HG03196 (cell line): Measurements from ENCODE around the gene KCNA10.
"Not testable (repeated sequence)": the region's sequence is repeated elsewhere in the genome, so short reads cannot be mapped to it uniquely, and the experiment has no call there.

Source experiments
- ATAC-seq: cut with Tn5 transposase; IDR thresholded peaks from one replicate; pipeline ENCODE4 v1.9.1; 2021; ENCODE audit not compliant: unreplicated experiment

The KCNA10 gene

DNA sequence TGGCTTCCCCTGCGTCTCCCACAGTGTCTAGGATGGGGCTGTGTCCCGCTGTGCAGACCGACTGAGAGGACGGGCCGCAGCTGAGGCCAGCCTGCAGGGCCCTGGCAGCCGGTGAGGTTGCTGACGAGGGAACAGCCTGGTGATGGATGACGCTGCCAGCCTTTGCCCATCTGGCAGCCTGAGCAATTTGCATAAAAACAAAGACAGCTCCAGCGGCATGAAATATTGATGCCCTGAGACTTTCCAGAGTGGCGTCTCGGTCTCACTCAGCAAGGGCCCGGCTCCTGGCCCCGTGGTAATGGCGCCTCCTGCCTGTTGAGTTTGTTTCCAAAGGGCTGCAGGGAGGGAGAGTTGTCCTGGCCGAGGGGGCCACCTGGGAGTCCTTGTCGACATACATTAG lies 19.1 kb upstream of the KCNA10 start:
- no peak for ATAC-seq

DNA sequence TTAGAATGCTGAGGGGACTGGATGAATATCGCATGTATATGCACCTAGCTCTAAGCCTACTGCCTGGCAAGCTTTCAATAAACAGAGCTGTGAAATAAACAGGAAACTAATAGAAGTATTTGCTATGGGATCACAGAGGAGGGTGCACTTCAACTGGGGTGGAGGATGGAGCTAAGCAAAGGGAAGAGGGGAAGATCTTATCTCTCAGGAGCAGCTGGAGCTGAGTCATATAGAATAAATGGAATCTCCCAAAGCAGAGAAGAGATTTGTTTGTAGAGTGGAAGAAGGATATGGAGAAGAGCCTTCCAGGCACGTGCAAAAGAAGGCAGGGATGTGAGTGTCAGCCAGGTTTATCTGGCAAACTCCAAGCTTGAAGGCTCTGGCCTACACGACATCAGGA lies 17.0 kb upstream of the KCNA10 start:
- ATAC-seq, result no peak

DNA sequence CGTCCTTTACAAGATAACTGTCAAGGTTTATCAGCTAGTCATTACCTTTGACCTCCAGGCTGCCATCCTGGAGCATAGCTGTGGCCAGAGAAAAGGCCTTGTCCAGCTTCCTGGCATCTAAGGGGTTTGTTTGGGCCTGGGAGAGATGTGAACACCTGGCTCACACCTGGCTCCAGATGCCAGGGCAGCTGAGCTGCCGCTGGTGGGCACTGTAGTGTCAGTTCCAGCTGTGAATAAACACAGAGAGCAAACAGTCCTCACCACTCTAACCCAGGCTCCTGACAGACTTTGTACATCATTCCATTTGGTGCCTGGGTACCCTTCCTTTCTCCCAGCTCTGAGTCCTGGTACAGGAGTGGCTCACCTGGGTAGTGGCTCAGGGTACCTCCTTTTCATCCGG lies 14.3 kb upstream of the KCNA10 start:
- ATAC-seq, result no peak

DNA sequence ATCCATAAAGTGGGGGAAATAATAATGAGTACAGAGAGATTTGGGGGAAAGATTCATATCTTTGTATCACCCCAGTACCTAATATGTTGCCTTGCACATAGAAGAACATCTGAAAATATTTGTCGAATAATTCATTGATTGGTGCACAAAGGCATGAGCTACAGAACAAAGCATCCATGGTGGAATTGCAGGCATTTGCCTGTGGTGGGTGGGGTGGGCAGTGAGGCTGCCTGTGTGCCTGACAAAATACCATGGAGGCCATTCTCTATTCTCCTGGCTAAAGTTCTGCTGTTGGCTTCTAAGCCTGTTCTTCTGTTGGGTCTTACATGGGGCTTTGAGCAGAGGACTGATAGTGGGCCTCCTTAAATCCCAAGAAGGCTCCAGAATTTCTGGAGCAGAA lies 10.0 kb upstream of the KCNA10 start:
- ATAC-seq, result no peak

DNA sequence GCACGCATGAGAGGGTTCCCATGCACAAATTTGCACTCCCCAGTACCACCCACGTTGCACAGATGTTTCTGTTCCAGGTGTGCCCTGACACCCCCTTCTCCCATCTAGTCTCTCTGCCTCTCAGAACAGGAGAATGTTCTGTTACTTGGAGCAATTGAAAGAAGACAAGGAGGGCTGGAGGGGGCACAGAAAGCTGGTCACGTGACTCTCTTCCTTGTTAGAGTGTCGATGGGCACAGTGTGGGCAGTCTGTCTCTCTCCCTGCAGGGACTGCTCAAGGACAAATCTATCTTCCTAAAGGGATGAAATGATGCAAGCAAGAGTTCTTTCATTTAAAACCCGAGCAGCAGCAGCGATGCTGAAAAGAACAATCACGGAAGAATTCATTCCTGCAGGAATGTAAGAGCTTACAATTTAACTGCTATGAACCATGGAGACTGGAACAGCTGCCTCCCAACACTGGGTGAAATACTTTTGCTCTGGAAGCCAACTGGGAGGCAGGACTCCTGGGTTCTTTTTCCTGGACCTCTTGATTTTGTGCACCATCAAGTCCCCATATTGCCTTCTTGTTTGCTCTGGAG lies 7.3 kb upstream of the KCNA10 start:
- no peak for ATAC-seq

DNA sequence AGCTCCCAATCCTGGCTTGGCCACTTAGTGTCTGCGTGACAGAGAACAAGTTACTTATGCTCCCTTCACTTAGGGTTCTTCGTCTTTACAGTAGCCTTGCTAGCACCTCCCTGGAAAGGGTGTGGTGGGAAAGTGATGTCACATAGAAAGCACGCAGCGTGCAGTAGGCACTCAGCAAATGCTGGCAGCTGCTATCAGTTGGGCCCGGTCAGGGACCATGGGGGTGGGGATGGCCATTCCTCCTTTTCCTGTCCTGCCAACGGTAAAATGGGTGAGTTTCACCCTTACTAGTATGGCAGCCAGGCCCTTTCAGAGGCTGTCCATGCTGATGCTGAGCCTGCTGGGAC lies 6.2 kb upstream of the KCNA10 start:
- no peak for ATAC-seq

DNA sequence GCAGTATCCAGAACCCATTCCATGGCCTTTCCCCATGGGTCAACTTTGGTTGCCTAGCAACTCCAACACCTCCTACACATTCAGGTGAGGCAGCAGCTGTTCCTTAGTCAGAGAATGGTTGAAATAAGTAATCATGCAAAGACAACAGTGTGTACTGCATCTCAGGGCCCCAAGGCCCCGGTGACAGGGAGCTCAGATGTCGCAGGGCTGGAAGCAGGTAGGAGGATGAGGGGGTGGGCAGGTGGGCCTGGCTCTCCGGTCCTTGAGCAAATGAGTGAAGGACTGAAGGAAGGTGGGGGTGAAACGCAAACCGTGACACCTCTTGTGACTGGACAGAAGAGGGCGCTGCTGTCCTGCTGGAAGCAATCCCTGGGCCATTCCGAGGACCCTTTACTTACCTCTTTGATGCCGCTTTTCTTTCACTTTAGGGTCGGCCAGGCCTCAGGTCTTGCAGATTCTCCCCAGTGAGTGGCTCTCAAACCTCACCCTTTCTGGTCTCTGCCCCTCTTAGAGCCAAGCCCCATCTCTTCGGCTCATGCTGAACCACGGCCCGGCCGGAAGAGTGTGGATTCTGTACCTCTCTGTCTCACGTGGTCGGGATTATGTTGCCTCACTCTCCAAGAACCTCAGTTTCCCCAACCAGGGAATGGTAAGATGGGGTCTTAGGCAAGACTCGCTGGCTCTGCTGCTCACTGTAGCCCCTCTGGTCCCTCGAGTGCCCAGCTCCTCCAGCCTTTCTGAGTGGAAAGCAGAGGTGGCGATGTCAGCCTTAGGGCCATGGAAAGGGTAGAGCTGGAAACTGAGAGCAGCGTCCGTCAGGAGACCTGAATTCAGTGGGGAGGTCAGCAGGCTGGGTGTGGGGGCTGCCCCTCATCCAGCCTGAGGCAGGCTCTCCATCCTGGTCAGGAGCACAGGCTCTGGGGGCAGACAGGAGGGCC lies 5.6 kb upstream of the KCNA10 start:
- ATAC-seq, result no peak

DNA sequence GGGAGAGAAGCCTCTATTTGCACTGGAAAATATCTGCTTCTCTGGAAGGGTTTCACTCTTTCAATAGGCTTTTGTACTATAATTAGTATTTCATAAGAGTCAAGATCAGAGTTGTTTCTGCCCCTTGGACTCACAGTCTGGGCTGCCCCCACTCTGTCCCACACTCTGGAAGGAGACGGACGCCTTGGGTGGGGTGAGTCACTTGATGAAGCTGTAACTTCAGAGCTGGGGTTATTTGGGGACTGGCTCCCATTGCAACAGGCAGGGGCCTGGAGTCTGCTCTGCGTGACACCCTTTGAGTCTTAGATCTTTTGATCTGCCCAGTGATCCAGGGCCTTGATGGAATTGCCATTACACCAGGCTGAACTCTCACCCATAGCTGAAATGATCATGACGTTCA lies 4.0 kb upstream of the KCNA10 start:
- no peak for ATAC-seq

DNA sequence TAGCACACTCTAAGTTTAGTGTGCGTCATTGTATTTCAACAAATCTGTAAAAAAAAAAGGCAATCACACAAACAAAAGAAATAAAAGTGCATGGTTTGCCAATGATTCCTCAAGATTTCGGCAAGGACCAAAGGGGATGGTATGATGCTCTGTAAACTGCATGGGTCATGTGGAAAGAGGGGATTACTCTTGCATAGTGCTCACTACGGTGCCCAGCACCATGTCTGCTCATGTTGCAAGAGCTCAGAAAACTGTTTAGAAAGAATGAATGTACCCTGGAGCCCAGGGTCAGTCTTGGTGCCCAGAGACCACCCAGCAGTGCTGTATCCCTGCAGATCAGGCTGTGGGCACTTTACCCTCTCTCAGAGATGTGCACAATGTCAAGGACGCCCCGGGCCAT lies 3.6 kb upstream of the KCNA10 start:
- ATAC-seq, result no peak

DNA sequence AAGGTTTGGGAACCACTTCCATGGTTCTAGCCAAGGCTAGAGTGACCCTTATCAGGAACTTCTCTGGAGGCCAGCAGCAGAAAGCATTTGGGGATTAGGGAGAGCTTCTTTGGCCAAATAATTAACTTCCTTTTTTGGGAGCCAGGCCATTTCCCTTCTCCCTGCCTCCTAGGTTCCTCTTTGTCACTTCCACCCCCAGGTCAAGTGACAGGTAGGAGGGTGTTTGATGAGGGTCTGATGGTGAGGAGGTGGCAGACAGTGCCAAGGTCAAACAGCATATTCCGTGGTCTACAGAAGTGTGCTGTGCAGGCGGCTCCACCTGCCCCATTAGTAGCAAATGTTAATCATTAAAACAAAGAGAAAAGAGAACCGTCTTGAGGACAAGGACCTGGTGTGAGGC lies 1.9 kb upstream of the KCNA10 start:
- ATAC-seq, result no peak

DNA sequence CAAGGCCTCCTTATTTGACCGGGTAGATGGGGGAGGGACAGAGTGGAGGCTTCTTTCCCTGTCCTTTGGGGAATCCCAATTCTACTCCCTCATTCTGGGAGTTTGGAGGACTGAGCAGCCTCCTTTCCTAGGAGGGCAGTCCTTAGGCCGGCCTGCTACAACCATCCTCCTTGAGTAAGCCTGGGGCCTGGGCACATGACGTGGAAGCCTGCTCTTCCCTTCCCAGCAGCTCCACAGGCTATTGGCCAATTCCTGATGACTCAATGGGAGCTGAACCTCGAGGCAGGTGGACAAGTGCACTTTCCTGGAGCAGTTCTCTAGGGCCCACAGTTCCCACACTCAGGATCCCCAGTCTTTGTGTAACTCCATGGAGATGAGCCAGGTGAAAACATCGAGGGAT lies 3.1 kb downstream of the KCNA10 start:
- ATAC-seq, result no peak

DNA sequence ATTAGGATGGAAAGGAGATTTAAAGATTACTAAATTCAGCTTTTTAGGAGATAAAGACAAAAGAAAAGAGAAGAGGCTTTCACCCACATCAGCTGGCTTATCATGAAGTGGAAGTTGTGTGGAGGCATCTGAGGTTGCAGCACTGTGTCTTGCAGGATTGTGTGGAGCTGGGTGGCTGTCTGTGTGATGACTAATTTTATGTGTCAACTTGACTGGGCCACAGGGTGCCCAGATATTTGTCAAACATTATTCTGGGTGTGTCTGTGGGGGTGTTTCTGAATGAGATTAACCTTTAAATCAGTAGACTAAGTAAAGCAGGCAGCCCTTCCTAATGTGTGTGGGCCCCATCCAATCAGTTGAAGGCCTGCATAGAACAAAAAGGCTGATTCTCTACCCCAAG lies 3.9 kb downstream of the KCNA10 start:
- ATAC-seq, result no peak

DNA sequence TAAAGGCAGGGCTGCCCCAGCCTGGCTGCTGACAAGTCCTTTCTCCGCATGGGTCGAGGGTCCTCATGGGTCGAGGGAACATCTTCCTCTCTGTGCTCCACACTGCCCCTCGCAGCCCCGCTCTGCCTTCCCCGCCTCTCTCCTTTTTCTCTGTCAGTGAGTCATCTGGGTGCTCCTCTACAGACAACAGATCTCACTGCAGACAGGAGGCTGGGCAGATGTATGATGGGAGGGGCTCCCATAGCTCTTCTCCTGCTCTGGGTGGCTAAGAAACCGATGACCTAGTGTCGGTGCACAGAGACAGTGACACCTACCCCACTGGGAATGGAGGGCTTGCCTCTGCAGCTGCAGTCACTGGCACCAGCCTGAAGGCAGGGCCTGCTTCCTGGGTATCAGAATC lies 5.5 kb downstream of the KCNA10 start:
- ATAC-seq, result no peak

DNA sequence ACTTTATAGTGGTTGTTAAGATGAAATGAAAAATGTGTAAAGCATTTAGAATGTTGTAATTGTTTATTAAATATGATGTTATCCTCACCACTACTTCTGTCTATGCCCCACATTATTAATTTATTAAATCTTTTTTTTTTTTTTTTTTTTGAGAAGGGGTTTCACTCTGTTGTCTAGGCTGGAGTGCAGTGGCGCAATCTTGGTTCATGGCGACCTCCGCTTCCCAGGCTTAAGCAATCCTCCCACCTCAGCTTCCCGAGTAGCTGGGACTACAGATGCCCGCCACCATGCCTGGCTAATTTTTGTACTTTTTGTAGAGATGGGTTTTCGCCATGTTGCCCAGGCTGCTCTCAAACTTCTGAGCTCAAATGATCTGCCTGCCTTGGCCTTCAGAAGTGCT lies 7.5 kb downstream of the KCNA10 start:
- no peak for ATAC-seq

DNA sequence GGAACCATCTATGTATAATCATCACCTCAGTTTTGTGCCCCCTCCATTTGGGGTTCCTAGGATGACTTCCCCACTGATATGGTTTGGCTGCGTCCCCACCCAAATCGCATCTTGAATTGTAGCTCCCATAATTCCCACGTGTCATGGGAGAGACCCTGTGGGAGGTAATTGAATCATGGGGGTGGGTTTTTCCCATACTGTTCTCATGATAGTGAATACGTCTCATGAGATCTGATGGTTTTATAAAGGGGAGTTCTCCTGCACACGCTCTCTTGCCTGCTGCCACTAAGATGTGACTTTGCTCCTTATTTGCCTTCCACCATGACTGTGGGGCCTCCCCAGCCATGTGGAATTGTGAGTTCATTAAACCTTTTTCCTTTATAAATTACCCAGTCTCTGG lies 8.1 kb downstream of the KCNA10 start:
- not testable (repeated sequence) for ATAC-seq

DNA sequence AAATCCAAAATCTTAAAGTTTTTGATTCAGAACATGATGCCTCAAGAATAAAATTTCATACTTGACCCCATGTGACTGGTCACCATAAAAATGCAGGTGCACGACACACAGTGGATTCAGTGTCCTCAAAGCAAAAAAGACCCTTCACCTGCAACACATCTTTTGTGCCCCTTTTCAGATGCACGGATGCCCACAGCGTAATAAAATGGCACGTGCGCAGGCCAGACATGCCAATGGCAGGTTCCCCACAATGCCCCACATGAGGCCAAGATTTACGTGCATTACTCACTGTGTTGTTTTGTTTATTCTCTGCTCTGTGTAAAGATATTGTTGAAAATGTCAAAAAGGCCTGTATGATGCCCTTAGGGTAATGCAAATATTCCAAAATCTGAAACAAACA lies 9.3 kb downstream of the KCNA10 start:
- no peak for ATAC-seq

DNA sequence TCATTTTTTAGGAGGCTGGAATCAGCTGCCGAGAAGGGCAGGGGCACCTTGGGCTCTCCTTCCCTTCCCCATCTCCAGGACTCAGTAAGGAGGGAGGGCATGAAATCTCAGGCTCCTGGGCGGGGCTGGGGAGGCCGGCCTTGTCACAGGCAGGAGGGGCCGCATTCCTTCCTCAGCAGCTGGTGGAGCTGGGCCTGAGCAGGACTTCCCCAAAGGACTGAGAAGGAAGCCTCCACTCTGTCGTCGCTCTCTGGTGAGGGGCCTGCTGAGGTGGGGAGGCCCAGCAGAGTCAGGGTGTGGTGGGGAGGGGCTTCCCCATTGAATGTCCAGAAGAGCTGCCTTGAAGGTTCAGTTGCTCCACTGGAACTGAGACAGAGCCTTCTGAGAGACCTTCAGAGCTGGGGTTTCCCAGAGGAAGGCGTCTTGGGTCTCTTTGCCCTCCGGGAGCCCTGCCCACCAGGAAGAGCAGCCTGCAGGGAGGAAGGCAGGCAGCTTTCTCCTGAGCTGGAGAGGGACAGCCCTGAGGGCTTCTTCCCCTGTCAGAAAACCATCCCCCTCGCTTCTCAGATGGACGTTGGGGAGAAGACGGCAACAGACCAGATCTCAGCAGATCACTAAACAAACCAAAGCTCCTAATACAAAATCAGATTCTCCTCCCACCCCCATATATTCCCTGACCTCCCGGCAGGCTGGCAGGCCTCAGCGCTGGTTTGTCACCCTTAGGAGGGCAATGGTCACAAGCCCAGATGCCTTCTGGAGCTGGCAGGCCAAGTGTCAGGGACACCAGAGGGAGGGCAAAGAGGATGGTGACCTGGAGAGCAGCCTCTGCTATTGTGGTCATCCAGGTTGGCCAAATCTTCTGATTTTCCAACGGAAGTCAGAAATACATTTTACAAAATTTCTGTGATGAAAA lies 10.7 kb downstream of the KCNA10 start:
- ATAC-seq, result no peak

DNA sequence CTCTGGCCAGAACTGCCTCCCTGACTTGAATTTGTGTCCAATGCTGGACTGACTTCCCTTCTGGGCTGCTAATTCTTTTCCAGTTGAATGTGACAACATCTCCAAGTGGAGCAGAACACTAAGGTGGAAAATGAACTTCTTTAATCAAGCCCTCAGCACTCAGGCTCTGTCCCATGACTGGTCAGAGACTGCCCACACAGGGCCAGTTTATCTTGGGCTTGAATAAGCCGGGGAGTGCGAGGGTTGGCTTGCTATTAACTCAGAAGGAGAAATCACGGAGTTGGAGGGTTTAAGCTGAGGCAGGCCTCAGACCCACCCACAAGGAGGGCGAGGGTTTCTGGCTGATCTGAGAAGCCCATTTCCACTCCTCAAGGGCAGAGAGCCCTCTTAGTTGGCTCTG lies 12.4 kb downstream of the KCNA10 start:
- ATAC-seq, result no peak

DNA sequence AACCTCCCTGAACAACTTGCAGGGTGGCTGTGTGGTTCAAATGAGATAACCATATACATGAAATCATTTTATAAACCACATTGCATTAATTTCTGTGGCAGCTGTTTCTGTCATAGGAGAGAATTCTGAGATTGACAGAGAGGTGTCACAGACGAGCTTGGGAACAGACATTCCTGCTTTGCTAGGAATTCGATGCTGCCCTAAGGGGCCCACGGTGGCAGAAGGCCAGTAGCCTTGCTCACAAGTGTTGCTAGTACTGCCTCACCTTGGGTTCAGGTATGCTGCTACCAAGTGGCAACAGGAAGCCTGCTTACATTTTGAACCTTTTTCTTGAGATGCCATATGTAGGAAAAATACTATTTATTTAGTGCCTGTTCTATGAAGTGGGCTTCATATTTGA lies 13.4 kb downstream of the KCNA10 start:
- no peak for ATAC-seq

DNA sequence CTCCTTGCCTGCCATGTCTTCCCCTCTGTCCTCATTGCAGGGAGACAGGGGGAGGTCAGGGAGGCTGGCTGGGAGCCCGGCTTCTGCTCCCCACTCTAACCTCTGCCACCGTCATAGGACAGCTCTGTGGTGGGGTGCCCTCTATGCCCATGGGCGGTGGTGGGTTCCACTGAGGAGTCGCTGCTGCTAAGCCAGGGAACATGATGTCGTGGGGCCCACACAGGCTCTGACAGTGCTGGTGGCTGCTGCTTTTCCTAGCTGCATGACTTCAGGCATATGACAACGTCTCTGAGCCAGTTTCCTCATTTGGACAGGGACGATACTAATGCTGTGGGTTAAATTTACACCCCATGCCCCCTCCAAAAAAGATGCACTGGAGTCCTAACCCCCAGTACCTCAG lies 14.7 kb downstream of the KCNA10 start:
- ATAC-seq, result no peak

DNA sequence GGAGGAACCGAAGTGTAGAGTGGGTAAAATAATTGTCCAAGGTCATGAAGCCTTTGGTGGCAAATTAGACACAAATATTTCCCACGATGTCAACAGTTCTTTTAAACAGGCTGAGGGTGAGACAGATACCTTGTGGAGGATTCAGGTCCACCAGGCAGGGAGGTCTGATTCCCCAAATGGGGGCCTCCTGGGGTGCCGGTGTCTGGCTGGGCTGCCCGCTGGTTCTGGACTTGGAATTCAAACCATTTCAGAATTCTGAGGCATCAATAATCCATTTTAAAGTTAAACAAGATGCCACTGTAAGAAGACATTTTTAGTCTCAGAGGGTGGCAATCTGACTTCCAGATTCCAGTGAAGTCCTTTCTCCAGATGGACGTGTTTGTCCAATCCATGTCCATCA lies 15.5 kb downstream of the KCNA10 start:
- ATAC-seq, result no peak
